ENCODE data around the gene GRB7. TPM values are rescaled to one million over a fixed set of nuclear protein-coding genes. Genes with fewer than 3 reads are reported as not detected.

GRB7 gene
- total and polyA plus RNA-seq, 2 experiments from 2014 or later = 12.8 to 28.9 TPM

DNA sequence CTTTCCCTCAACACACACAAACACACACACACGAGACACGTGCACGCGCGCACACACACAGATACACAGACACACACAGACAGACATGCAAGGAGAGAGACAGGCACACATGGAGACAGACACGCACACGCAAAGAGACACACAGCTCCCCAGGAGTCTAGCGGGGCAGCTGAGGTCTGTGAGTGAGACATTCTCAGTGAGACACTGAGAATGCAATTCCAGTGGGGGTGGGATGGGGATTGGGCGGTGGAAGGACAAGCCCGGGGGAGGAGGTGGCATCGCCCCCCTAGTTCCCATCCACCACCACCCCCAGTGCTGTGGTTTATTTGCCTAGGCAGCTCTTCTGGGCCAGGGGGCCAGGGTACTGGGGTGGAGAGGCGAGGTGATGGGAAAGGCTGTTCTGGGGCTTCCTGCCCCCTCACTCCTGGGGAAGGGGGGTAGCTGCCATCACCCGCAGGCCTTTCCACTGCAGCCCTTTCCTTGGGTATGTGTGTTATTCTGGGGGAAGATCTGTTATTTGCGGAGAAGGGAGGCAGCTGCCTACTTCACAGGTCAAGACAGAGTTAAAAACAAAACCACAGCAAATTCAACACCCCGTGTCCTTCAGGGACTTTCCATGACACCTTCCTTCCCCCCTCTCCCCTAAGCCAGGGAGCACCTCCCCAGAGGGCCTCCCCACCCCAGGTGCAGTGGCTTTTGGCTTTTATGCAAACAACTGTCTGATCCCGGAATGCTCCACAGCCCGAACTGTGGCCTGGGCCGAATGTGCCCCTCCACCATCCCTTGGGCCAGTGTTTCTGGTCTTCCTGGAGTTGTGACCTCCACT is 18.0 kb downstream of the GRB7 start (continued):
- TF ChIP-seq POLR2AphosphoS5 (IDR thresholded peaks at IDR 0.05; ENCODE audit: low read depth) = no peak
- no peak for TF ChIP-seq ZNF114 (CRISPR knock-in tag; IDR thresholded peaks at IDR 0.05)
- no peak for TF ChIP-seq EZH2 (IDR thresholded peaks at IDR 0.05; ENCODE audit: low read depth, unreplicated experiment)
- no peak for TF ChIP-seq ETS1 (IDR thresholded peaks at IDR 0.05)
- TF ChIP-seq, protein P1, sequence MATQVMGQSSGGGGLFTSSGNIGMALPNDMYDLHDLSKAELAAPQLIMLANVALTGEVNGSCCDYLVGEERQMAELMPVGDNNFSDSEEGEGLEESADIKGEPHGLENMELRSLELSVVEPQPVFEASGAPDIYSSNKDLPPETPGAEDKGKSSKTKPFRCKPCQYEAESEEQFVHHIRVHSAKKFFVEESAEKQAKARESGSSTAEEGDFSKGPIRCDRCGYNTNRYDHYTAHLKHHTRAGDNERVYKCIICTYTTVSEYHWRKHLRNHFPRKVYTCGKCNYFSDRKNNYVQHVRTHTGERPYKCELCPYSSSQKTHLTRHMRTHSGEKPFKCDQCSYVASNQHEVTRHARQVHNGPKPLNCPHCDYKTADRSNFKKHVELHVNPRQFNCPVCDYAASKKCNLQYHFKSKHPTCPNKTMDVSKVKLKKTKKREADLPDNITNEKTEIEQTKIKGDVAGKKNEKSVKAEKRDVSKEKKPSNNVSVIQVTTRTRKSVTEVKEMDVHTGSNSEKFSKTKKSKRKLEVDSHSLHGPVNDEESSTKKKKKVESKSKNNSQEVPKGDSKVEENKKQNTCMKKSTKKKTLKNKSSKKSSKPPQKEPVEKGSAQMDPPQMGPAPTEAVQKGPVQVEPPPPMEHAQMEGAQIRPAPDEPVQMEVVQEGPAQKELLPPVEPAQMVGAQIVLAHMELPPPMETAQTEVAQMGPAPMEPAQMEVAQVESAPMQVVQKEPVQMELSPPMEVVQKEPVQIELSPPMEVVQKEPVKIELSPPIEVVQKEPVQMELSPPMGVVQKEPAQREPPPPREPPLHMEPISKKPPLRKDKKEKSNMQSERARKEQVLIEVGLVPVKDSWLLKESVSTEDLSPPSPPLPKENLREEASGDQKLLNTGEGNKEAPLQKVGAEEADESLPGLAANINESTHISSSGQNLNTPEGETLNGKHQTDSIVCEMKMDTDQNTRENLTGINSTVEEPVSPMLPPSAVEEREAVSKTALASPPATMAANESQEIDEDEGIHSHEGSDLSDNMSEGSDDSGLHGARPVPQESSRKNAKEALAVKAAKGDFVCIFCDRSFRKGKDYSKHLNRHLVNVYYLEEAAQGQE (IDR thresholded peaks at IDR 0.05; ENCODE audit: unreplicated experiment) = no peak
- TF ChIP-seq JUNB (IDR thresholded peaks at IDR 0.05; ENCODE audit: unreplicated experiment) = no peak
- no peak for TF ChIP-seq EZH2phosphoT487 (IDR thresholded peaks at IDR 0.05; ENCODE audit: unreplicated experiment)
- no peak for TF ChIP-seq NANOG (IDR thresholded peaks at IDR 0.05; ENCODE audit: borderline replicate concordance)
- TF ChIP-seq CTCF (conservative IDR thresholded peaks at IDR 0.05; ENCODE audit: low read depth in 2 of 2) = no peak
- no peak for TF ChIP-seq ZNF331 (CRISPR knock-in tag; IDR thresholded peaks at IDR 0.05; ENCODE audit: low read depth)
- TF ChIP-seq CREB1 (CRISPR knock-in tag; IDR thresholded peaks at IDR 0.05; ENCODE audit: low read depth) = no peak

Measured in GM23338 (cell line).